B cell (primary cell): ENCODE measurements around the gene CTBP2. TPM values are rescaled to one million over a fixed set of nuclear protein-coding genes. Genes with fewer than 3 reads are reported as not detected.

Experiments used
- ATAC-seq: fragments of 200-7000 bp; cut with Tn5 transposase; one replicate; pipeline ENCODE4 v1.10.0; 2021; ENCODE audit warnings: low read depth, mild to moderate bottlenecking, moderate number of reproducible peaks, moderate library complexity
- CTCF ChIA-PET: fragments of 350-600 bp; sonication (Branson Sonifier 250); formaldehyde crosslinking; loops from one replicate; lab custom pipeline; 2021; ENCODE audit warnings: antibody characterized with exemption, inconsistent platforms; lab: Charles Lee
- POLR2A ChIA-PET: fragments of 350-600 bp; sonication (Branson Sonifier 250); formaldehyde crosslinking; loops from one replicate; lab custom pipeline; 2021; ENCODE audit warnings: antibody characterized with exemption; lab: Charles Lee
- DNase-seq: peaks from one replicate; pipeline ENCODE4 v3.0.0; 2013
- H2AFZ ChIP-seq: 2 replicates; pipeline ENCODE4 v1.6.1; 2012; ENCODE audit warnings: mild to moderate bottlenecking, low read depth, low read length; ENCODE audit not compliant: insufficient read depth, poor library complexity, severe bottlenecking
- H3K27ac ChIP-seq, 2 donors: 1 replicate in 1 of 2; 2 replicates in 1 of 2; pipeline ENCODE4 v1.5.1; 2012 to 2013; ENCODE audit warnings: low read length in 2 of 2, mild to moderate bottlenecking in 2 of 2, moderate library complexity in 1 of 2
- H3K27me3 ChIP-seq, 4 experiments: fragments of 200-600 bp in 1 of 4; sonication (generic) in 1 of 4; replicated peaks in 1 of 4; 1 replicate in 2 of 4; 2 replicates in 2 of 4; pipeline versions ENCODE4 v1.6.1 to v1.7.0; 2013 to 2016; ENCODE audit warnings: low read length in 3 of 4, mild to moderate bottlenecking in 2 of 4, mixed read lengths in 1 of 4, moderate library complexity in 1 of 4; ENCODE audit not compliant: insufficient read depth in 4 of 4, control insufficient read depth in 3 of 4; ENCODE audit errors: control extremely low read depth in 1 of 4
- H3K36me3 ChIP-seq, 2 experiments: replicated peaks in 1 of 2; 1 replicate in 1 of 2; 2 replicates in 1 of 2; pipeline versions ENCODE4 v1.6.1 to v1.7.1; 2013; ENCODE audit warnings: low read length in 1 of 2; ENCODE audit not compliant: insufficient read depth in 2 of 2, control insufficient read depth in 1 of 2; ENCODE audit errors: control extremely low read depth in 1 of 2, extremely low read depth in 1 of 2
- H3K4me1 ChIP-seq, 2 donors: fragments of 200-600 bp in 1 of 2; sonication (generic) in 1 of 2; 1 replicate in 1 of 2; 2 replicates in 1 of 2; pipeline versions ENCODE4 v1.5.1 to v1.6.1; 2013 to 2017; ENCODE audit warnings: low read length in 2 of 2; ENCODE audit not compliant: control insufficient read depth in 2 of 2, insufficient read depth in 2 of 2
- H3K4me2 ChIP-seq: replicated peaks from 2 replicates; pipeline ENCODE3; 2012; ENCODE audit warnings: mild to moderate bottlenecking, low read depth, low read length; ENCODE audit not compliant: poor library complexity, severe bottlenecking
- H3K4me3 ChIP-seq, 5 experiments: fragments of 200-600 bp in 1 of 5; sonication (generic) in 1 of 5; 1 replicate in 3 of 5; 2 replicates in 2 of 5; pipeline versions ENCODE4 v1.5.1 to v1.7.0; 2011 to 2016; ENCODE audit warnings: low read length in 4 of 5, mild to moderate bottlenecking in 4 of 5, low read depth in 2 of 5, control low read depth in 1 of 5, moderate library complexity in 1 of 5; ENCODE audit not compliant: insufficient read depth in 1 of 5; ENCODE audit errors: control extremely low read depth in 1 of 5, extremely low read depth in 1 of 5
- H3K79me2 ChIP-seq: fragments of 200-600 bp; sonication (generic); one replicate; pipeline ENCODE4 v1.6.0; 2016; ENCODE audit warnings: low read length; ENCODE audit not compliant: control insufficient read depth, insufficient read depth
- H3K9ac ChIP-seq: fragments of 200-600 bp; sonication (generic); 2 replicates; pipeline ENCODE4 v1.6.1; 2017; ENCODE audit warnings: mild to moderate bottlenecking, low read length, moderate library complexity
- H3K9me3 ChIP-seq, 3 donors: one replicate each; pipeline versions ENCODE4 v1.6.1 to v1.7.1; 2013; ENCODE audit warnings: low read length in 2 of 3; ENCODE audit not compliant: control insufficient read depth in 2 of 3, insufficient read depth in 1 of 3; ENCODE audit errors: control extremely low read depth in 1 of 3
- H4K20me1 ChIP-seq: 2 replicates; pipeline ENCODE4 v1.6.0; 2012; ENCODE audit warnings: mild to moderate bottlenecking, low read length; ENCODE audit not compliant: insufficient read depth, control insufficient read depth, poor library complexity, severe bottlenecking
- H3K27ac Mint-ChIP-seq: one replicate; pipeline ENCODE4 v1.8.0; 2021; ENCODE audit warnings: mixed read lengths
- H3K27me3 Mint-ChIP-seq: one replicate; pipeline ENCODE4 v1.8.0; 2021; ENCODE audit warnings: mixed read lengths
- H3K4me1 Mint-ChIP-seq: one replicate; pipeline ENCODE4 v1.8.0; 2021; ENCODE audit warnings: mixed read lengths
- H3K4me3 Mint-ChIP-seq: one replicate; pipeline ENCODE4 v1.8.0; 2021; ENCODE audit warnings: mixed read lengths
- H3K9me3 Mint-ChIP-seq: one replicate; pipeline ENCODE4 v1.8.0; 2022; ENCODE audit warnings: mixed read lengths; ENCODE audit not compliant: insufficient read depth
- CTCF ChIP-seq: fragments of 200-600 bp; IDR thresholded peaks from one replicate; pipeline ENCODE4 v1.8.0; 2022; ENCODE audit warnings: antibody characterized with exemption, mild to moderate bottlenecking
- EZH2 ChIP-seq: IDR thresholded peaks from 2 replicates; pipeline ENCODE4 v1.6.1; 2012; ENCODE audit warnings: borderline replicate concordance, low read depth, mild to moderate bottlenecking, moderate library complexity, low read length; ENCODE audit not compliant: insufficient read depth, poor library complexity, severe bottlenecking
- WGBS: methylation state at CpG from one replicate; pipeline ENCODE4 v1.1.5; 2013; ENCODE audit warnings: missing lambda C conversion rate; ENCODE audit not compliant: insufficient coverage; 5-methylcytosine and 5-hydroxymethylcytosine counted together
- intact Hi-C: fragments of 100-400 bp; cut with micrococcal nuclease; formaldehyde crosslinking; loops from one replicate; pipeline ENCODE4 v1.10.0; 2022
- polyA plus RNA-seq: library from polyadenylated mRNA; depleted of rRNA; stranded (reverse); fragments of >200 nt; gene quantifications from 2 replicates; pipeline ENCODE4 v1.2.3, GENCODE V29; 2012
- total RNA-seq, 2 donors: library from RNA; stranded (reverse); fragments of 120-200 nt in 1 of 2; gene quantifications; 1 replicate in 1 of 2; 2 replicates in 1 of 2; pipeline versions ENCODE4 v1.2.3 to v1.2.4, GENCODE V29; 2013 to 2022

The CTBP2 gene
- total and polyA plus RNA-seq, 2 donors (not counting 1 experiment from before 2014, with no cell fraction given), result 0.39 to 0.85 TPM

- TF ChIP-seq CTCF, result no peak
- TF ChIP-seq EZH2, result no peak
- H3K27ac ChIP-seq, result no peak overlapping the region
- CTCF ChIA-PET, result no interaction called here
- peaks cover 67% of the 10 kb centered on the region for H4K20me1 ChIP-seq
- peaks cover 7 to 13% of the 10 kb centered on the region in 2 donors for H3K4me1 ChIP-seq
- no peak overlapping the region for H3K9ac ChIP-seq
- no peak overlapping the region for H3K27ac Mint-ChIP-seq
- intact Hi-C loops, result no loop called here
- H2AFZ ChIP-seq, result no peak overlapping the region
- H3K9me3 Mint-ChIP-seq, result no peaks in the 10 kb centered on the region
- H3K79me2 ChIP-seq, result peaks cover 77% of the 10 kb centered on the region
- ATAC-seq (no peak), DNase-seq (no peak)
- H3K27me3 ChIP-seq, result no peaks in the 10 kb centered on the region
- peaks cover 53% of the 10 kb centered on the region for H3K4me1 Mint-ChIP-seq
- H3K4me3 ChIP-seq, result no peak overlapping the region
- no peaks in the 10 kb centered on the region for H3K27me3 Mint-ChIP-seq
- 100% methylated on average over 2 of the region's 7 CpGs for WGBS
- H3K4me3 Mint-ChIP-seq, result no peak overlapping the region
- H3K4me2 ChIP-seq, result no peak overlapping the region
- POLR2A ChIA-PET, result no interaction called here
- no peaks in the 10 kb centered on the region for H3K9me3 ChIP-seq
- peaks cover 0 to 5% of the 10 kb centered on the region in 2 experiments for H3K36me3 ChIP-seq
Measured at GRCh38 chr10:124955243-124955642, 205.1 kb downstream of the CTBP2 start.

GRCh38 chr10:124953421-124953820 is 206.9 kb downstream of the CTBP2 start:
- Histone ChIP-seq H3K36me3 (peaks cover 4 to 10% of the 10 kb centered on the region in 2 experiments), H3K27me3 (no peaks in the 10 kb centered on the region), H3K27ac (no peak overlapping the region), H2AFZ (no peak overlapping the region), H3K9ac (no peak overlapping the region), H3K4me1 (peaks cover 7 to 13% of the 10 kb centered on the region in 2 donors), H3K9me3 (no peaks in the 10 kb centered on the region), H3K4me3 (no peak overlapping the region), H3K79me2 (peaks cover 83% of the 10 kb centered on the region), H3K4me2 (no peak overlapping the region), H4K20me1 (peaks cover 70% of the 10 kb centered on the region)
- POLR2A ChIA-PET, result no interaction called here
- CTCF ChIA-PET, result no interaction called here
- no peak overlapping the region for H3K27ac Mint-ChIP-seq
- WGBS, result 100% methylated on average over 2 of the region's 3 CpGs
- intact Hi-C loops, result no loop called here
- no peaks in the 10 kb centered on the region for H3K27me3 Mint-ChIP-seq
- H3K4me3 Mint-ChIP-seq, result no peak overlapping the region
- TF ChIP-seq CTCF (no peak), EZH2 (no peak)
- ATAC-seq (no peak), DNase-seq (no peak)
- no peaks in the 10 kb centered on the region for H3K9me3 Mint-ChIP-seq
- H3K4me1 Mint-ChIP-seq, result peaks cover 44% of the 10 kb centered on the region
